OCI-LY3 (cell line): Measurements from ENCODE around the gene SLC25A21.

Experiments used
- H2AFZ ChIP-seq: fragments of 200-600, 300-600 bp; shearing (Covaris generic); 2 replicates; pipeline ENCODE4 v1.6.0; 2014; ENCODE audit warnings: antibody characterized with exemption, low read depth, low read length
- H3K27ac ChIP-seq: fragments of 200-600, 300-600 bp; sonication (generic); 2 replicates; pipeline ENCODE4 v1.5.1; 2014; ENCODE audit warnings: mild to moderate bottlenecking, low read length, moderate library complexity, mixed read lengths
- H3K27me3 ChIP-seq: fragments of 200-600, 300-600 bp; sonication (generic); 2 replicates; pipeline ENCODE4 v1.6.1; 2014; ENCODE audit warnings: low read depth, low read length, mixed read lengths
- H3K36me3 ChIP-seq: fragments of 200-600, 300-600 bp; sonication (generic); replicated peaks from 2 replicates; pipeline ENCODE3; 2014; ENCODE audit warnings: low read depth, low read length, mixed read lengths
- H3K4me1 ChIP-seq: fragments of 300-600, 200-600 bp; sonication (generic); 2 replicates; pipeline ENCODE4 v1.6.1; 2014; ENCODE audit warnings: low read length, mixed read lengths
- H3K4me2 ChIP-seq: fragments of 200-600, 300-600 bp; sonication (generic); 2 replicates; pipeline ENCODE4 v1.6.1; 2014; ENCODE audit warnings: low read length, mixed read lengths
- H3K4me3 ChIP-seq: fragments of 300-600, 200-600 bp; sonication (generic); 2 replicates; pipeline ENCODE4 v1.5.1; 2014; ENCODE audit warnings: antibody characterized with exemption, mild to moderate bottlenecking, low read length, moderate library complexity
- H3K79me2 ChIP-seq: fragments of 300-600, 200-600 bp; shearing (Covaris generic); 2 replicates; pipeline ENCODE4 v1.6.1; 2014; ENCODE audit warnings: mild to moderate bottlenecking, low read length, mixed read lengths
- H3K9ac ChIP-seq: fragments of 300-600, 200-600 bp; shearing (Covaris generic); 2 replicates; pipeline ENCODE4 v1.6.0; 2014; ENCODE audit warnings: mild to moderate bottlenecking, low read length, moderate library complexity
- H3K9me3 ChIP-seq: fragments of 200-600, 300-600 bp; shearing (Covaris generic); 2 replicates; pipeline ENCODE4 v1.6.1; 2014; ENCODE audit warnings: low read length, mixed read lengths; ENCODE audit not compliant: insufficient read depth
- H4K20me1 ChIP-seq: fragments of 200-600, 300-600 bp; sonication (generic); 2 replicates; pipeline ENCODE4 v1.6.1; 2016; ENCODE audit warnings: low read length, mixed read lengths; ENCODE audit not compliant: insufficient read depth
- CTCF ChIP-seq: fragments of 200-600, 300-600 bp; sonication (generic); IDR thresholded peaks from 2 replicates; pipeline ENCODE4 v1.5.1; 2014; ENCODE audit warnings: antibody characterized with exemption, low read length, low read depth
- EZH2phosphoT487 ChIP-seq: fragments of 200-600 bp; shearing (Covaris generic); IDR thresholded peaks from 2 replicates; pipeline ENCODE4 v1.6.1; 2018; ENCODE audit warnings: antibody characterized with exemption, mixed run types, low read depth

Gene SLC25A21

GRCh38 chr14:36791402-36791801 is 381.0 kb downstream of the SLC25A21 start:
- no peak overlapping the region for H3K4me2 ChIP-seq
- no peak for TF ChIP-seq CTCF
- no peak for TF ChIP-seq EZH2phosphoT487
- no peak overlapping the region for H3K9ac ChIP-seq
- H3K27ac ChIP-seq = no peak overlapping the region
- no peak overlapping the region for H2AFZ ChIP-seq
- no peaks in the 10 kb centered on the region for H3K36me3 ChIP-seq
- H3K4me3 ChIP-seq = no peak overlapping the region
- no peaks in the 10 kb centered on the region for H3K79me2 ChIP-seq
- H3K27me3 ChIP-seq = no peaks in the 10 kb centered on the region
- no peaks in the 10 kb centered on the region for H4K20me1 ChIP-seq
- H3K9me3 ChIP-seq = no peaks in the 10 kb centered on the region
- H3K4me1 ChIP-seq = peaks cover 51% of the 10 kb centered on the region

DNA sequence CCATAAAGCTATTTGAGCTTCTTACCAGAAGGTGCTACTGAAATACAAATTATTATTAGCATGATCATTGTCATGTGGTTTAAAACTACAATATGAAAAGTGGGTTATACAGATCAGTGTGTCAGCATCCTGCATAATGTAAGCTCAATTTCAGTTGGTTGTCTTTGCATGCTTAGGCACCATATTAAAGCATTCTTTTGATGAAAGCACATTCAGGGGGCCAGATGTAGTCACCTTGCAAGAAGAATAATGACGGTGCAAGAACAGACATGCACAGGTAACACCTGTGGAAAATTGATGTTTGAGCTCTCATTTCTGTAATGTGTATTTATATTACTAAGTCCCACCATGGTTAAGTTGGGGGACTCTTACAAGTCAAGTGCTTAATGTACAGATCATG is 386.9 kb downstream of the SLC25A21 start:
- Histone ChIP-seq H3K4me2 (no peak overlapping the region), H3K36me3 (no peaks in the 10 kb centered on the region), H3K79me2 (no peaks in the 10 kb centered on the region), H3K9me3 (peaks cover 6% of the 10 kb centered on the region; the same call in 1 of the 2 replicates), H2AFZ (no peak overlapping the region), H4K20me1 (no peaks in the 10 kb centered on the region), H3K9ac (no peak overlapping the region), H3K27me3 (no peaks in the 10 kb centered on the region), H3K4me1 (no peaks in the 10 kb centered on the region), H3K27ac (no peak overlapping the region), H3K4me3 (no peak overlapping the region)
- TF ChIP-seq EZH2phosphoT487 (no peak), CTCF (no peak)

DNA sequence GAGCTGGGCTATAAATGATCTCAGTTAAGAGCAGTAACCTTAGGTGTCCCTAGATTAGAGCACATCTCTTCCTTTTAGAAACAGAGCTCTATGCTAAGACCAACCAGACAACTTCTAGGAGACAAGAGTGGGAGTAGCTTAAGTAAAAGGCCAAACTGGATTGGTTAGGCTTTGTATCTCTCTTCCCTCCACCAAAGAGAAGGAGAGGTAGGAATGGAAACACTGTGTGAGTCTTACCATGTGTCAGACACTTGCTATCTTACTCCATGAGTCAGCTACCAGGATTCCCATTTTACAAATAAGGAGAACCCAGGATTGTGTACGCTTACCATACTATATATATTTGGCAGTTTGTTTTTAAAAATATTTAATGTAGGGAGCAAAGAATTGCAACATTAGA is 387.9 kb downstream of the SLC25A21 start:
- no peaks in the 10 kb centered on the region for H3K79me2 ChIP-seq
- peaks cover 6% of the 10 kb centered on the region; the same call in 1 of the 2 replicates for H3K9me3 ChIP-seq
- no peaks in the 10 kb centered on the region for H3K27me3 ChIP-seq
- H4K20me1 ChIP-seq = no peaks in the 10 kb centered on the region
- H3K4me1 ChIP-seq = no peaks in the 10 kb centered on the region
- H3K4me2 ChIP-seq = no peak overlapping the region
- no peak for TF ChIP-seq EZH2phosphoT487
- no peak for TF ChIP-seq CTCF
- no peak overlapping the region for H3K27ac ChIP-seq
- no peak overlapping the region for H3K4me3 ChIP-seq
- H2AFZ ChIP-seq = no peak overlapping the region
- H3K36me3 ChIP-seq = no peaks in the 10 kb centered on the region
- H3K9ac ChIP-seq = no peak overlapping the region

- Histone ChIP-seq H3K27ac (no peak overlapping the region), H3K79me2 (no peaks in the 10 kb centered on the region), H3K4me1 (no peaks in the 10 kb centered on the region), H3K36me3 (no peaks in the 10 kb centered on the region), H3K4me3 (no peak overlapping the region), H2AFZ (no peak overlapping the region), H3K9ac (no peak overlapping the region), H4K20me1 (no peaks in the 10 kb centered on the region), H3K4me2 (no peak overlapping the region), H3K9me3 (peaks cover 6% of the 10 kb centered on the region; the same call in 1 of the 2 replicates), H3K27me3 (no peaks in the 10 kb centered on the region)
- TF ChIP-seq CTCF (no peak), EZH2phosphoT487 (no peak)
These were observed 390.5 kb downstream of the SLC25A21 start for GRCh38 chr14:36781897-36782296.
